Neuronal stem cell (in vitro differentiated cells): ENCODE measurements around the gene PTPRG.

Experiments
- DNase-seq: peaks from one replicate; pipeline ENCODE4 v3.0.0-alpha.2; 2013; ENCODE audit warnings: low spot score
- H2AFZ ChIP-seq: one replicate; pipeline ENCODE4 v1.6.1; 2013; ENCODE audit warnings: mild to moderate bottlenecking, low read length, inconsistent platforms
- H2AK5ac ChIP-seq: 2 replicates; pipeline ENCODE4 v1.6.1; 2013; ENCODE audit warnings: low read depth, mild to moderate bottlenecking, inconsistent platforms, low read length, moderate library complexity, mixed read lengths
- H2BK120ac ChIP-seq: 2 replicates; pipeline ENCODE4 v1.6.1; 2013; ENCODE audit warnings: low read depth, mild to moderate bottlenecking, inconsistent platforms, low read length, moderate library complexity, mixed read lengths
- H2BK12ac ChIP-seq: one replicate; pipeline ENCODE4 v1.6.1; 2013; ENCODE audit warnings: low read length, inconsistent platforms
- H2BK15ac ChIP-seq: 2 replicates; pipeline ENCODE4 v1.6.1; 2013; ENCODE audit warnings: mild to moderate bottlenecking, low read length, inconsistent platforms, mixed read lengths
- H2BK5ac ChIP-seq: one replicate; pipeline ENCODE4 v1.6.1; 2013; ENCODE audit warnings: inconsistent platforms, mild to moderate bottlenecking, low read length, moderate library complexity
- H3K14ac ChIP-seq: one replicate; pipeline ENCODE4 v1.6.1; 2013; ENCODE audit warnings: low read length, inconsistent platforms
- H3K18ac ChIP-seq: 2 replicates; pipeline ENCODE4 v1.6.1; 2013; ENCODE audit warnings: low read length, inconsistent platforms
- H3K23ac ChIP-seq: 2 replicates; pipeline ENCODE4 v1.6.1; 2013; ENCODE audit warnings: low read depth, mild to moderate bottlenecking, mixed read lengths, low read length, inconsistent platforms; ENCODE audit not compliant: poor library complexity
- H3K27ac ChIP-seq: replicated peaks from 3 replicates; pipeline ENCODE4 v1.5.1; 2013; ENCODE audit warnings: low read length, inconsistent platforms
- H3K27me3 ChIP-seq, 3 experiments: 2 replicates each; pipeline ENCODE4 v1.6.1; 2013; ENCODE audit warnings: low read length in 3 of 3, mild to moderate bottlenecking in 2 of 3, inconsistent platforms in 1 of 3, low read depth in 1 of 3, mixed read lengths in 1 of 3, moderate library complexity in 1 of 3; ENCODE audit not compliant: control insufficient read depth in 3 of 3, insufficient read depth in 3 of 3
- H3K36me3 ChIP-seq, 2 donors: replicated peaks in 1 of 2; 2 replicates each; pipeline ENCODE4 v1.6.1; 2013; ENCODE audit warnings: low read length in 2 of 2; ENCODE audit not compliant: control insufficient read depth in 2 of 2, insufficient read depth in 2 of 2
- H3K4ac ChIP-seq: 2 replicates; pipeline ENCODE4 v1.6.1; 2013; ENCODE audit warnings: inconsistent platforms, mild to moderate bottlenecking, low read length, moderate library complexity
- H3K4me1 ChIP-seq, 2 donors: 1 replicate in 1 of 2; 2 replicates in 1 of 2; pipeline ENCODE4 v1.6.1; 2013; ENCODE audit warnings: low read length in 2 of 2, low read depth in 1 of 2; ENCODE audit not compliant: control insufficient read depth in 2 of 2, insufficient read depth in 1 of 2
- H3K4me2 ChIP-seq: one replicate; pipeline ENCODE4 v1.6.1; 2013; ENCODE audit warnings: mild to moderate bottlenecking, low read length, inconsistent platforms; ENCODE audit not compliant: insufficient read depth, poor library complexity, severe bottlenecking
- H3K4me3 ChIP-seq, 2 donors: 2 replicates each; pipeline ENCODE4 v1.5.1; 2013; ENCODE audit warnings: low read length in 2 of 2, mild to moderate bottlenecking in 2 of 2, inconsistent platforms in 1 of 2, moderate library complexity in 1 of 2
- H3K79me1 ChIP-seq: one replicate; pipeline ENCODE4 v1.6.1; 2013; ENCODE audit warnings: low read depth, mild to moderate bottlenecking, inconsistent platforms, low read length, moderate library complexity
- H3K9ac ChIP-seq: one replicate; pipeline ENCODE4 v1.6.1; 2013; ENCODE audit warnings: mild to moderate bottlenecking, low read depth, low read length, inconsistent platforms; ENCODE audit not compliant: poor library complexity
- H3K9me3 ChIP-seq, 2 donors: replicated peaks in 1 of 2; 2 replicates each; pipeline versions ENCODE3 to v1.6.1; 2013; ENCODE audit warnings: low read length in 2 of 2, mild to moderate bottlenecking in 2 of 2, inconsistent platforms in 1 of 2, low read depth in 1 of 2, mixed read lengths in 1 of 2, moderate library complexity in 1 of 2; ENCODE audit not compliant: control insufficient read depth in 2 of 2, insufficient read depth in 1 of 2
- H4K8ac ChIP-seq: one replicate; pipeline ENCODE4 v1.6.1; 2013; ENCODE audit warnings: low read depth, mild to moderate bottlenecking, inconsistent platforms, low read length, moderate library complexity
- H4K91ac ChIP-seq: one replicate; pipeline ENCODE4 v1.6.1; 2013; ENCODE audit warnings: low read length, low read depth, mild to moderate bottlenecking, inconsistent platforms; ENCODE audit not compliant: poor library complexity
- WGBS, 2 donors: extraction: QIAGEN DNeasy Blood & Tissue Kit; methylation state at CpG; one replicate each; pipeline ENCODE4 v1.1.7; 2013; ENCODE audit warnings: missing lambda C conversion rate in 2 of 2, mixed read lengths in 1 of 2; ENCODE audit not compliant: insufficient read length in 2 of 2, insufficient replicate concordance in 1 of 2; ENCODE audit errors: extremely low coverage in 2 of 2; 5-methylcytosine and 5-hydroxymethylcytosine counted together

PTPRG gene

DNA sequence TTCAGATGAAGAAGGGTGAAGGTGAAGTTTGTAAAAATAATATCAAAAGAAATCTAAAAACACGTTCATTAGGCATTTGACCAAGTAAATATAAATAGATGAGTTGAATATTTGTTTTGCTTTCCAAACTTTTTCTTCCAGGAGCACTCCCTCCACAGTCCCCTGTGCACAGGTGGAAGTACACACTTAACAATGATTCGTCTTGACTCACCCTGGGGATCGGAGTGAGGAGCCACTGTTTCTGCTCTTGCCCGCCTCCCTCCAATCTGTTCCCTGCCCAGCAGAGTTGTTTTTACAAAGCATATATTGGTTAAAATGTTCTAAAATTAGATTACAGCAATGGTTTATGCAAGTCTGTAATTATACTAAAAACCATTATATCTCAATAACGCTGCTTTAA is 175.1 kb downstream of the PTPRG start:
- no peak overlapping the region for H3K4me3 ChIP-seq
- no peak overlapping the region for H3K27ac ChIP-seq
- no peak overlapping the region for H3K23ac ChIP-seq
- no peak overlapping the region for H4K91ac ChIP-seq
- H3K9me3 ChIP-seq: no peaks in the 10 kb centered on the region
- no peak overlapping the region for H2AK5ac ChIP-seq
- H3K36me3 ChIP-seq: no peaks in the 10 kb centered on the region
- no peak overlapping the region for H3K4ac ChIP-seq
- H3K4me1 ChIP-seq: peaks cover 0 to 7% of the 10 kb centered on the region in 2 donors
- H2AFZ ChIP-seq: no peak overlapping the region
- H2BK120ac ChIP-seq: no peak overlapping the region
- no peak overlapping the region for H2BK12ac ChIP-seq
- H3K18ac ChIP-seq: no peak overlapping the region
- no peak overlapping the region for H3K9ac ChIP-seq
- H2BK15ac ChIP-seq: no peak overlapping the region
- no peaks in the 10 kb centered on the region for H3K79me1 ChIP-seq
- no peak overlapping the region for H3K4me2 ChIP-seq
- H2BK5ac ChIP-seq: no peak overlapping the region
- no peak for DNase-seq
- no peak overlapping the region for H4K8ac ChIP-seq
- H3K27me3 ChIP-seq: no peaks in the 10 kb centered on the region
- no peak overlapping the region for H3K14ac ChIP-seq
- no CpG with 5 or more reads among the region's 5 CpGs for WGBS, 2 donors

DNA sequence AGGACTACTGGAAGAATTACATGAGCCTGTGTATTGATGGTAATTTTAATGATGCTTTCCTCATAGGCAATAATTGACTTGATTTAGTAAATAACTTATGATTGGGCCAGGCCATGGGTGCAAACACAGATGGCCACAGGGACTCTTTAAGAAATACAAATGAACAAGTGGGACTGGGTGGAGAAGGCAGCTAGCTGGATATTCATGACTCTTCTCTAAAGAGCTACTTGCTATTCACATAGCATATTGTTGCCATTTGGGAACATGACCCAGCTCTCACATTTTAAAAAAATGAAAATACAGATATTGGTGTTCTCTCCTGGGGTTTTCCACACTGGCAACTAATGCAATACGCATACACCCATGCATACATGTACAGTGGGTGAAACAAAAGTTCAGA is 178.3 kb downstream of the PTPRG start:
- no peak overlapping the region for H2BK15ac ChIP-seq

DNA sequence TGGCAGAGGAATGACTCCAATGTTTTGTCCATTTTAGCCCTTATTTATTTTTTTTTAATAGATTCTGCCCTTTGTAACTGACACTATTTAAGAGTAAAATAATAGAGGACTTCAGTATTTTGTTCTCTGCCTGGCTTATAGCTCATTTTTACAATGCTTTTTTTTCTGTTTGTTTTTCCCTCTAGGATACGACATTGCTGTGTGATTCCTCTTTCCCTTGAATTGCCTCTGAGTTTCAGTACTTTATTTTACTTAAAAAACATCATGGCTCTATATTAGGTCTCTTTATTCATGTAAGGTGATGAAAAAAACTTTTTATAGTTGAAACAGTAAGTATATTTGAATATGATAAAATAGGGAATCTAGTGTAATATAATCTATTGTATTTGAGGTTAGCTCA is 179.1 kb downstream of the PTPRG start:
- peaks cover 4% of the 10 kb centered on the region for H3K79me1 ChIP-seq
- H3K4me2 ChIP-seq: no peak overlapping the region
- H4K91ac ChIP-seq: no peak overlapping the region
- H3K27ac ChIP-seq: no peak overlapping the region
- no peak overlapping the region for H3K4ac ChIP-seq
- no peak overlapping the region for H2AK5ac ChIP-seq
- DNase-seq: no peak
- no peak overlapping the region for H2BK15ac ChIP-seq
- no peak overlapping the region for H2AFZ ChIP-seq
- no peak overlapping the region for H4K8ac ChIP-seq
- no peak overlapping the region for H3K18ac ChIP-seq
- H3K14ac ChIP-seq: no peak overlapping the region
- H2BK5ac ChIP-seq: no peak overlapping the region
- peaks cover 2 to 5% of the 10 kb centered on the region in 2 donors for H3K4me1 ChIP-seq
- no peaks in the 10 kb centered on the region for H3K9me3 ChIP-seq
- WGBS, 2 donors: no CpG with 5 or more reads among the region's 1 CpG
- no peaks in the 10 kb centered on the region for H3K36me3 ChIP-seq
- H3K27me3 ChIP-seq: no peaks in the 10 kb centered on the region
- no peak overlapping the region for H3K4me3 ChIP-seq
- H3K23ac ChIP-seq: no peak overlapping the region
- H2BK120ac ChIP-seq: no peak overlapping the region
- H3K9ac ChIP-seq: no peak overlapping the region
- no peak overlapping the region for H2BK12ac ChIP-seq

More for the DNA sequence above, 178.3 kb downstream of the PTPRG start:
- Histone ChIP-seq H2AFZ (no peak overlapping the region), H3K79me1 (no peaks in the 10 kb centered on the region), H3K4me1 (peaks cover 2 to 10% of the 10 kb centered on the region in 2 donors), H3K27ac (no peak overlapping the region), H4K91ac (no peak overlapping the region), H3K18ac (no peak overlapping the region), H3K4me2 (no peak overlapping the region), H3K36me3 (no peaks in the 10 kb centered on the region), H3K9ac (no peak overlapping the region), H2BK12ac (no peak overlapping the region), H4K8ac (no peak overlapping the region), H3K23ac (no peak overlapping the region), H3K4me3 (no peak overlapping the region), H2AK5ac (no peak overlapping the region), H3K4ac (no peak overlapping the region), H3K14ac (no peak overlapping the region), H2BK5ac (no peak overlapping the region), H3K27me3 (no peaks in the 10 kb centered on the region), H3K9me3 (no peaks in the 10 kb centered on the region), H2BK120ac (no peak overlapping the region)
- no CpG with 5 or more reads among the region's 1 CpG for WGBS, 2 donors
- DNase-seq: no peak

DNA sequence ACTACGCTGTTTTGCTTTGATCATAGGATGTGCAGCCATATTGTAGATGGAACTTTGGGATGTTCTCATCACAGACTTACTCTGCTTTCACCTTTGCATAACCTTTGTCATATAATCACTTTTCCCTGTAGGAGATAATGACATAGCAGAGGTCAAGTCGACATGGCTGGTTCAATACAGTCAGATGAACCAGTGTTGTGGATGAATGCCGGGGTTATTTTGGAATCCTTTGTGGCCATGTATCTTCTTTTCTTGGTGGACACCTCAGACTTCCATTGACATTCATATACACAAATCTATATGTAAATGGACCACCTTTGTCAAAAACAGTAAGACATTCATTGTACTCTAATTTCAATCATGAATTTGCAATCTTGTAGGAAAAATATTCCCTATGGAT is 180.2 kb downstream of the PTPRG start:
- H3K4me2 ChIP-seq: no peak overlapping the region
- WGBS, 2 donors: no CpG with 5 or more reads among the region's 3 CpGs

More for the DNA sequence above, 180.2 kb downstream of the PTPRG start:
- Histone ChIP-seq H2BK12ac (no peak overlapping the region), H3K27me3 (no peaks in the 10 kb centered on the region), H3K14ac (no peak overlapping the region), H2BK5ac (no peak overlapping the region), H2BK120ac (no peak overlapping the region), H2BK15ac (no peak overlapping the region), H3K79me1 (peaks cover 5% of the 10 kb centered on the region), H4K8ac (no peak overlapping the region), H3K23ac (no peak overlapping the region), H3K9ac (no peak overlapping the region), H2AFZ (no peak overlapping the region), H3K27ac (no peak overlapping the region), H3K4me3 (no peak overlapping the region), H4K91ac (no peak overlapping the region), H3K18ac (no peak overlapping the region), H3K4me1 (peaks cover 2 to 5% of the 10 kb centered on the region in 2 donors), H3K9me3 (no peaks in the 10 kb centered on the region), H3K4ac (no peak overlapping the region), H3K36me3 (no peaks in the 10 kb centered on the region), H2AK5ac (no peak overlapping the region)
- no peak for DNase-seq
